Activated CD8-positive, alpha-beta memory T cell treated with anti-CD3 and anti-CD28 coated beads, Interleukin-2, amount 50 U/mL, for 1 hour (primary cell): ENCODE results near the gene PCID2.
"Not testable (repeated sequence)": the region's sequence is repeated elsewhere in the genome, so short reads cannot be mapped to it uniquely, and the experiment has no call there.

Experiments used
- DNase-seq: peaks from one replicate; pipeline ENCODE4 v3.0.0-alpha.2; 2020; ENCODE audit errors: extremely low read depth

The PCID2 gene

DNA sequence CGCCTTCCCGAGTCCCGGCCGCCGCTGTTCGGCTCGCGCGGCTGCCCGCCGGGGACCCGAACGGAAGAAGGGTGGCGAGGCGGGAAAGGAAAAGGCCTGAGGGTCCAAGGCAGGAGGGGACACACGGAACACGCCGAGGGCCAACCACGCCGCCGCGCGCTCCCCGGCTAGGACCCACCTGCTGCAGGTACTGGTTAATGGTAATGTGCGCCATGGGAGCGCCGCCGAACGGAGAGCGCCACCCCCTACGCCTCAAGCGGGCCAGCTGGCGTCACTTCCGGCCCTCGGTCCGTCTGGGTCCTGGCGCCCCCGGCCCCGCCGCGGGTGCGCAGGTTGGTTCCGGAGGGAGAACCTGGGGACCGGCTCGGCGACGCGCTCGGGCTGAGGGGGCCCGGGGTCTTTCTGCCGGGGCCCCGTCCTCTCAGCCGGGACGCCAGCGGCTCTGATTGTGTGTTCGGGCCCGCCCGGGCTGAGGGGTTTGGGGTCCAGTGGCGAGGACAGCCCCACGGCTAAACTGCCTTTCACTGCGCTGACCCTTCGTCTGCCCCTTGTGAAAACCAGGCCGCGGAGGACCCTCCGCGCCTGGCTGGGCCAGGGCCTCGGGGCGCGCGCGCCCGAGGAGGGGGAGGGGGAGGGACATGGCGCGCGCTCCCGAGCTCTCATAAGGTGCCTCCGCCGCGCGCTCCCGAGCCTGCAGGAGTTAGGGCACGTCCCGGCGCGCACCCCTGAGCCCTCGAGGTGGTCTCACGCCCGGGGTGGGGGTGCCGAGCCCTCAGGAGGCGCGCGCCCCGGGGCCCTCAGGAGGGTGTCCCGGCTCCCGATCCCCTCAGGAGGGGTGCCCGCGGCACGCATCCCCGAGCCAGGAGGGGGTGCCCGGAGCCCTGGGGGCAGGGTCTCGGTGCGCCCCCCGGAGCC lies at the start of gene PCID2:
PCID2 (minus strand) TSS at position 249 of the 915 bp plus-strand sequence; CDS start at position 214, 35 bp downstream.
- DNase-seq: peak; percentile 73

DNA sequence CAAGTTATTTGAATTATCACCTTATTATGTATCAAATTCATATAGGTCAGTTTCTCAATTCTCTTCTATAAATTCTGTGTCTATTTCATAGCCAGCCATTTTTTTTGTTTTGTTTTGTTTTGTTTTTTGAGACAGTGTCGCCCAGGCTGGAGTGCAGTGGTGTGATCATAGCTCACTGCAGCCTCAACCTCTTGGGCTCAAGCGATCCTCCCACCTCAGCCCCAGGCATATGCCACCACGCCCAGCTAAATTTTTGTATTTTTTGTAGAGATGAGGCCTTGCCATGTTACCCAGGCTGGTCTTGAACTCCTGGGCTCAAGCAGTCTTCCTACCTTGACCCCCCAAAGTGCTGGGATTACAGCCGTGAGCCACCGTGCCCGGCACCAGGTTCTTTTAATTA lies 49.4 kb upstream of the PCID2 start:
- not testable (repeated sequence) for DNase-seq

DNA sequence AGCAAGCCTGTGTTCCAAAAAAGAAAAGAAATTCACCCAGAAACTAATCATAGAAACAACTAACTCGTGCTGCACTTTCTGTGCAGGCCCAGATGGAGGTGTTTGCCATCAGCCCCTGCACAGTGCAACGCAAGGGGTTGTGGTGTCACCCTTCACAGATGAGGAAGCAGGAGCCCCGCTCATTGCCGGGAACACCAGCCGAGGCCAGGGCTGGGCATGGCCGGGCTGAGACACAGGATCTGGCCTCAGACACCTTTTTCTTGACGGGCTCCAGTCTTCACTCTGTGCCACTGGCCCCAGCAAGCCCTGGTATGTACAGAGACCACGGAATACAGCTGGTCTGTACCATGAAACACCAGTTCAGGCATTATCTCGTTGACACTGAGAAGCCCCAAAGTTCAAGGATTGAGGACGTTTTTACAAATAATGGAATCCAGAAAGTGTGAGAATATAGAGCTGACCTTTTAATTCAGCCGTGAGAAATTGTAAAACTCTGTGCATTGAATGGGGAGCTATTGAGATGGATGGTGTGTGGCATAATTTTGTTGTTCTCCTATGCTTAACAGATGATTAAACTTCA lies 44.1 kb upstream of the PCID2 start:
- no peak for DNase-seq

DNA sequence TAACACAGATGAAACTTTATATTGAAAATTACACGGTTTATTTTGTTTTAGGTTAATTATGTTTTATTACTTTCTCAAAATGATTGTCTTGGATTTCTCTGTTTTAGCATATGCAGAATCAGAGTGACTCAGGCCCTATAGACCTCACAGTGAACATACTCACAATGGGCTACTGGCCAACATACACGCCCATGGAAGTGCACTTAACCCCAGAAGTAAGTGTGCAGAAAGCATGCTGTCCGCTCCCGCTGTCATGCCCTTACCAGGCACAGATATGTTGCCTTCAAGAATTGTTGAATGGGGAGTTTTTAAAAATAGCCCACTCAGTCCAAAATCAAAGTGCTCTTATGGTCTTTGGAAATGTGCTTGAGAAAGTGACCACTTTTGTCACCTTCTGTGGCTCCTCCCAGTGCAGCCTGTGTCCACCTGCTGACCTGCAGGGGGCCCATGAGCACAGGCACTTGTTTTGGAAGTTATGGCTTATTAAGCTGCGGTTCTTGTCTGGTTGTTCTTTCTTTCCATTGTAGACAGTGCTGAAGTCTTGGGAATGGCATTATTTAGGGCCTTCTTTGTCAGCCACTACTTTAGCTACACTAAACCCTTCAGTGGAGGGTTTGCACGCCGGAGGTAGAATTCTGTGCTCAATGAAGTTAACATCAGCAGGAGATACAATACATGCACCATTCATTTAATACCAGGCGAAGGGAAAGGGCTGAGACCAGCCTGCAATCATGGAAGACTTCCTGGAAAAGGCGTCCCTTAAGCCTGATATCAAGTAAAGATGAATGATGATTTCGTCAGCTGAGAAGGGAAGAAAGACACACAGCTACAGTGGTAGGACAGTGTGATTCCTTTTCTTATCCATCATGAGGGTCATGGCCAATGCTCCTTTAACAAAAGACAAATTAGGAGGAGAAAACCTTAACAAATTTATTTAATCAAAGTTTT lies 37.7 kb upstream of the PCID2 start:
- no peak for DNase-seq

DNA sequence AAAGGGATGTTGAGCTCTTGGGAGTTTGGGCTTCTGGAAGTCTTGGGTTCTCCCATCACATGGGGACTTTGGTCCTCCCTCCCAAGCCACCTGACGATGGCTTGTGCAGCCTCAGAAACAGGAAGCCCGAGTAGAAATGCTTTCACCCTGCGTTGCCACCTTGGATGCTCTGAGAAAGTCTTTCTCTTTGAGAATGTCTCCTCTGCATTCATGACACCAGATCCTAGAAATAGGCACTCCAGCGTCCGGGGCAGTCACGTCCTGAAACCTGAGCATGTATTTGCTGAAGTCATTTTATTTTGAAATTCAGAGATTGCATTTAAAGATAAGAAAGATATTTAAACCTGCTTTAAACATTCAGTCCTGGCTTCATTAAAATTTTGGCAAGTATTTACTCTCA lies 35.4 kb upstream of the PCID2 start:
- no peak for DNase-seq

DNA sequence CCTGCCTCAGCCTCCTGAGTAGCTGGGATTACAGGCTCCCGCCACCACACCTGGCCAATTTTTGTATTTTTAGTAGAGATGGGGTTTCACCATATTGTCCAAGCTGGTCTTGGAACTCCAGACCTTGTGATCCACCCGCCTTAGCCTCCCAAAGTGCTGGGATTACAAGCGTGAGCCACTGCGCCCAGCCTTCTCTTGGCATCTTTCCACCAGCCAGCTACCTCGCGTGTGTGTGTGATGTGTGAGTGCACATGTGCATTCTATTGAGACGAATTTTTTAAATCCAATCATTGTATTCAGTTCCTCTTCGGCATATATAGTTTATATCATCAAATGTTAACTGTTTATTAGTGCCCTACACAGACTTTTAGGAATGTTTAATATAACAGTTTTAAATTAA lies 33.2 kb upstream of the PCID2 start:
- not testable (repeated sequence) for DNase-seq

DNA sequence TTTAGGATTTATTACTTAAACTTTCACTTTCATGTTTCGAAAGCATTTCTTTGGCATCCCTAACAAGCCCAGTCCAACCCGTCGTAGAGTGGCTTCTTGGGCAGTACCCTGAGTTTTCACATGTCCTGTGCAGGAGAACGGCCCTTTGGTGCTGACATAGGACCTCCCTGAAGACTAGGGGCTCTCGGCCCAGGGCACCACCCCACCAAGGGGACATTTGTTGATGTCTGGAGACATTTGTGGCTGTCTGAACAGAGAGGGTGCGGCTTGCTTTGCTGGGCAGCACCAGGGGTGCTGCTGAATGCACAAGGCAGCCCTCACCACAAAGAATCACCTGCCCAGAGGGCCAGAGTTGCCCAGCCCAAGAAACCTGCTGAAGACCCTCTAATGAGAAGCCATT lies 31.5 kb upstream of the PCID2 start:
- DNase-seq: no peak

DNA sequence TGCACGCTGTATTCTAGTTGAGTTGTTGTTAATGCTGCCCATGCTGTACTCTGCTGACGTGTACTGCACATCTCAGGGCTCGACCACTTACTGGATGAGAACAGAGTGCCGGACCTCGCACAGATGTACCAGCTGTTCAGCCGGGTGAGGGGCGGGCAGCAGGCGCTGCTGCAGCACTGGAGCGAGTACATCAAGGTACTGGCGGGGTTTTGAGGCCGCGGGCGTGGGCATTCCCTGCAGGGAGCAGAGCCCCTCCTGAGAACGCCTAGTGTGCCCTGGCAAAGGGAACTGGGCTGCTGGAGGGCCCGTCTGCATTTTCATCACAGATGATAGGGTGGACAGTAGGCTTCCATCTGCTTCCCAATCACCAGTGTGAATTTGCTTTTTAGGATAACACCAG lies 30.9 kb upstream of the PCID2 start:
- no peak for DNase-seq

DNA sequence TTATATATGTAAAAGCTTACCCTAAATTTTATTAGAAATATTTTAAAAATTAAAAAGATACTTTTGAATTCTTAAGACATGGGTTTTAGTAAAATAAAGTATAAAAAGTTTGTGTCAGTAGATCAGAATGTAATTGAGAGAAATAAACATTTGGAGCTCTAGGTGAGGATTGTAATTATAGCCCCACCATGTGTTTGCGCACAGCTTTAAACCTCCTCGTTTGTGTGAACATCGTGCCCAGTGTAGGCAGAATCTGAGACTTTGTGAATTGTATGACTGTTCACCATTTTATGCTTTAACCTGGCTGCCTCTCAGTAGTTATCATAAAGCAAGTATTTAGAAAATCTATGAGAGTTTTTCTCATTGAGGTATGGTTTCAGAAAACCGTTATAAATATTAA lies 30.1 kb upstream of the PCID2 start:
- DNase-seq: no peak

DNA sequence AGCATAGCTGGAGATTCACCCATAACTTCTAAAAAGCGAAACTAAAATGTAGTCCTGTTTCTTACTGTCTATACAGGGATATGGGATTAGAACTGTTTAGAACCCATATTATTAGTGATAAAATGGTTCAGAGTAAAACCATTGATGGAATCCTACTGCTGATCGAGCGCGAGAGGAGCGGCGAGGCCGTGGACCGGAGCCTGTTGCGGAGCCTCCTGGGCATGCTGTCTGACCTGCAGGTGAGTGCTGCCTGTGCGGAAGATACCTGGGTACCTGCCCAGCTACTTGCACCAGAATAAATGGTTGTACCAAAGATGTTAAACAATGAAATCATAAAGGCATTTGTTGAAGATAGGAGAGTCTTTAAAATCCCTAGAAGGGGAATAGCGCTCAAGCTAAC lies 24.6 kb upstream of the PCID2 start:
- no peak for DNase-seq

DNA sequence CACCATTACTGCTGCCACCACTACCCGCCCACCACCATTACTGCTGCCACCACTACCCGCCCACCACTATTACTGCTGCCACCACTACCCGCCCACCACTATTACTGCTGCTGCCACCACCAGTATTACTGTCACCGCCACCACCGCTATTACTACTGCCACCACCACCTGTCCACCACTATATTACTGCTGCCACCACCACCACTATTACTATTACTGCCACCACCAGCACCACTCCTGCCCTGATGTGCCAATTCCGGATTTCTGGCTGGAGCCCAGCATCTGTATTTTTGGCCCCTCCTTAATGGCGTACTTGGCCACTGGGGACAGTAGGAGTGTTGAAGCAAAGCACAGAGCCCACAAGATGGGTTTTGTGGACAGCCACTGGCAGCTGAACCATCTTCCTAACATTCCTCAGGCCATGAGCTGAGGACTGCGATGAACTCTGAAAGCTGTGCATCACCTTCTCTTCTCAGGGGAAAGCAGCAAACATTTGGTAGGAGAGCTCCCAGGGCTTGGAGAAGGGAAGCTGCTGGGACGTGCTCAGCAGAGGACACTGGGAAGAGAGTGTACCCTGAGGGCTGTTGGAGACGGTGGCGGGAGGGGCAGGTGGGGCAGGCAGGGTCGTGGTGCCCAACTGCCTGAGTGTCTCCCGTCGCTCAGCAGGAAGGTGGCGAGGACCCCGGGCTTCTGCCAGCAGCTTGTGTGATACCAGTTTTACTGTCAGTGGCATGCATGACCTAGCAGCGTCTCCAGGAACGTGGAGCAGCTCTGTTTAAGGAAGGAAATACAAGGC lies 23.9 kb upstream of the PCID2 start:
- DNase-seq: no peak

DNA sequence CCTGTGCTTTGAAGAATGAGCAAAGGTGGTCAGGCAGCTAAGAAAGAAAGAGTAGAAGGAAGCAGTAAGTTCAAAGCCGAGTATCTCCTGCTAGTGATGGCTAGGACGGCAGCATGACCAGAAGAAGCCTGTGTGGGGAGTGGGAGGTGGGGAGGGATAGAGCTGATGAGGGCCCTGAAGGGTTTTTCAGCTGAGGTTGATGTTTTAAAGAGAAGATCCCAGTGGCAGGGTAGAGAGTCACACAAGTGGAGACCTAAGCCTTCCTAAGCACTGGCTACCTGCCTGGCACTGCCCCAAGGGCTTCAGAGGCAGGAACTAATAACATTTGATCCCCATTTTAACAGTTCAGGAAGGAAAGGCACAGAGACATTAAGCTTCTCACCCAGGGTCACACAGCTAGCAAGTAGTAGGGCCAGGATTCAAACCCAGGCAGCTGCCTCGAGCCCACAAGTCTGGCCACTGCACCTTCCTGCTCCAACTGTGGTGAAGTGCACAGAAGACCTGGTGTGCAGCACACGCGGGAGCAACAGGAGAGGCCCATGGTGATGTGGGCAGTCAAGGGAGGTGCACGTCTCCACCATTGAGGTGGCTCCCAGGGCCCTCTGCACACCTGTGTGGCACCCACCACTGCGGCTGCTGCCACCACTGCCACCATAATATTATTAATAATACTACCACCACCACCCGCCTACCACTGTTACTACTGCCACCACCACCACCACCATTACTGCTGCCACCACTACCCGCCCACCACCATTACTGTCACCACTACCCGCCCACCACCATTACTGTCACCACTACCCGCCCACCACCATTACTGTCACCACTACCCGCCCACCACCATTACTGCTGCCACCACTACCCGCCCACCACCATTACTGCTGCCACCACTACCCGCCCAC lies 23.1 kb upstream of the PCID2 start:
- DNase-seq: no peak

DNA sequence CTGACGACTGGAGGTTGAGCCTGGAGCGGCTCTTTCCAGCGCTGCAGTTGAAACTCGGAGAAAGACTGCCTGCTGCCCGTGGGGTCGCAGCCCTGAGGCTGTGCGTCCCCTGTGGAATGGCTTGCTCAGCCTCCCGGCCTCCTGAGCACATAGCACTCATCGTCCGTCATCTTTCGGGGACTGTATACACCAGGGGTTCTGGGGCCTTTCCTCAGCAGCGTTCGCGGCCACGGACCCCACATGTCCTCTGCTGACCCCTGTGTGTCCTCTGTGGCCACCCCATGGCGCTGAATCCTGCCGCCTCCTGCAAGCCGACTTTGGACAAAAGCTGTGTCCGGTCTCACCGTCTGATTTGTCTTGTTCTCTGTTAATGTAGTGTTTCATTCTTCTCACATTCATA lies 21.3 kb upstream of the PCID2 start:
- no peak for DNase-seq

DNA sequence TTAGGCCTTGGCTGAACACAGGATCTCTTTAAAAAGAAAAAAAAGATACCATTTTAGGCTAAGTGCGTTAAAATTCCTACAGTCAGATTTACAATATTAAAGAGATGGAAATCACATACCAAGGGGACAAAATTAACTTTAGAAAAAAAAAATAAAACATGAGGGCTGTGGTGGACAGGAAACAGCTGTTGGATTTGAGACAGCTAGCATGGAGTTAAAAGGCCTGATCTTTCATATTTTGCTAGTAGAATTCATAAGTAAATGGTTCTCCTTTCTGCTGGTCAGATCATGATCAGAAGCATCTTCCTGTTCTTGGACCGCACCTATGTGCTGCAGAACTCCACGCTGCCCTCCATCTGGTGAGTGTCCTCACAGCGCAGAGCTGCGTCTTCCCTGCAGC lies 20.7 kb upstream of the PCID2 start:
- DNase-seq: no peak

DNA sequence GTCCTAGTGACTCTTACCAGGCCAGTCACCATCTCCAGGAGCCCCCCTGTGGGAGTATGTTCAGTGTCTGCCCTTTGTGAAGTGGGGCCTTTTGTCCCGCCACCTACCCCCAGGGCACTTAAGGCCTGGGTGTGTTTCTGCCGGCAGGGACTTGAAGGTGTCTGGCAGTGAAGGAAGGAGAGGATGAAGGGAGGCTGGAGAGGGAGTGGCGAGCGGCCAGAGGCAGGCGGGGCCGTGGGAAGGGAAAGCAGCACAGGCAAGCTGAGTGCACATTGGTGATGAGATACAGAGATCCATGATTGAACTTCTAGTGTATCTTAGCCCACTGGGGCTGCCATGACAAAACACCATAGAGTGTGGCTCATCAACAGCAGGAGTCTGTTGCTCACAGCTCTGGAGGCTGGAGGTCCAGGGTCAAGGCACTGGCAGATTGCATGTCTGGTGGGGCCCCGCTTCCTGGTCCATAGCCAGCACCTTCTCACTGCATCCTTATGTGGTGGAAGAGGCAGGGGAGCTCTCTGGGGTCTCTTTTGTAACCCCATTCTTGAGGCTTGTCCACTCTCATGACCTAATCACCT lies 18.5 kb upstream of the PCID2 start:
- DNase-seq: no peak

DNA sequence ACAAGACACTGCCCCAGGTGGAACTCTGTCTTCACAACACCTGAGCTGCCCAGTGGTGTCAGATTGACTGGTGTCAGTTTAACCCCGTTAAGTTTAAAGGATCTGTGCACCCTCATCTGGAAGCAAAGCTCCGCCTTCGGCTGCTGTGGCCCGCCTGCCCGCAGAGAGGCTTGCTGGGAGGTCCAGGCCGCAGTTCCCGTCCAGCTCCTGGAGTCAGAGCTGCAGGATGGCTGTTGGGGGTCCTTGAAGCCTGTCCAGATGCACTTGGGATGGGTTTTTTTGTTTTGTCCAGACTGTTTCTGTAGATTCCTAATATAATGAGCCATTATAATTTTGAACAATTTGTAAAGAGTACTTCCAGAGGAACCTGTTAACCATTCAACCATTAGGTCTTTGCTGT lies 17.0 kb upstream of the PCID2 start:
- DNase-seq: no peak

DNA sequence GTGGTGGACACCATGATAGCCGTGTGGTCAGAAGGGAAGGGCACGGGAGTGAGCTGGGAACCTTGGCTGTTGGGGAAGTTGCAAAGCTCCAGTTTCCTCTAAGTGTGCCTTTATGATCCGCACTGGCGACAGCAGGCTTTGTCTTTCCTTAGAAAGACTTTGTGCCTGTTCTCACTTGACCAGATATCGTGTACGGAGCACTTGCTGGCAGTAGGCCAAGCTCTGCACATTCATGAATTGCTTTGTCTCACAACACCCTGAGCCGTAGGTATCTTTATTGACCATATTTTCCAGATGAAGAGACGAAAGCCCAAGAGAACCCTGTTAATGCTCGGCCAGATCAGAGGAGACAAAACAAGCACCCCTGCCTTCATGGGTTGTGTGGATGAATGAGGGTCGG lies 16.0 kb upstream of the PCID2 start:
- DNase-seq: no peak

DNA sequence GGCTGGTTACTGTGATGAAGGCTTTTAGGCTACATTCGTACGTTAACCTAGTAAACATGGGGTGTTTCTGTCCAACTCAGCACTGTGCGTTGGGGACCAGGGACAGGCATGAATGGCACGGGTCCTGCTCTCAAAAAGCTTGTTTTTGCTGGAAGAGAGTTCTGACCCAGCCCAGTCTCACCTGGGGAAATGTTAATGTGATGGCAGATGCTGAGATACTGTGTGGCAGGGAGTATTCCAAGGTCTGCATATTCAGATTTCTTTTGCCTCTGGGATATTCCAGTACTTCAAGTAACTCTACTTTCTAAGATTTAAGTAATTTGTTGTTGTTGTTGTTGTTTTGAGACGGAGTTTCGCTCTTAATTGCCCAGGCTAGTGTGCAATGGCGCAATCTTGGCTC lies 14.6 kb upstream of the PCID2 start:
- no peak for DNase-seq

DNA sequence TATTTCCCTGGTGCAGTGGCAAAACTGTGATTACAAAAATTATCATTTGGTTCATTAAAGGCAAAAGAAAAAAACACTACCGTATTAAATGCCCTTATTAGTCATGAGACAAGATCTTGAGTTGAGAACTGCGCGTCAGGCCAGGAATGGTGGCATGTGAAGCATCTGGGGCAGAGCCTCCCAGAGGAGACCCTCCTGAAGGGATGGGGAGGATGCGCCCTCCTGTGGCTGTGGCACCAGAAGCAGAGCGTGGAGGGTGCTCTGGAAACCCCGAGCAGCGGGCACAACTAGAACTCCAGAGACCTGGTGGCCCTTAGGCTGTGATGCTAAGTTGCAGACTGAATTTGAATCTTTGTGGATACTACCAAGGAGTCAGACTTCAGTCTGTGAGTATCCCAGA lies 12.4 kb upstream of the PCID2 start:
- no peak for DNase-seq

DNA sequence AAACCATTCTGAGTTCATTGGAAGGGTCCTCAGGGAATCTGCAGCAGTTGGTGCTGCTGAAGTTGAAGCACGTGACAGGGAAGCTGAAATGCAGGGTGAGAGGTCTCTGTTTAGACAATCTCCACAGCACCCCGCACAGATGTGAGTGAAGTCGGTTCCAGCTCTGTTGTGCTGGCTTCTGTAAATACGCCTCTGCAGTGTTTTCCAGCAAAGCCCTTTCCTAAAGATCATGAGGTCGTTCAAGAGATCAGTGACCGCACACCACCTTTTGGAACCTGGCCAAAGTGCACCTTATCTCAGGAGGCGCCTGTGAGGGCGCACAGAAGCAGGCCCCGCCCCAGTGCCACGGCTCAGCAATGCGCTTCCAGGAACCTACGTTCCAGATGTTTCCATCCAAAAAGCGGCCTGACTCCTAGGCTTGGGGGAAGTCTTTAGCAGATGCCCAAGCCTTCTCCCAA lies 11.7 kb upstream of the PCID2 start:
- no peak for DNase-seq
